HG03432 (cell line): Measurements from ENCODE around the gene SLC4A3.
"Not testable (repeated sequence)": the region's sequence is repeated elsewhere in the genome, so short reads cannot be mapped to it uniquely, and the experiment has no call there.

Experiments
- ATAC-seq: cut with Tn5 transposase; IDR thresholded peaks from one replicate; pipeline ENCODE4 v1.9.1; 2021; ENCODE audit warnings: mild to moderate bottlenecking, moderate library complexity; ENCODE audit not compliant: unreplicated experiment

Gene SLC4A3

GRCh38 chr2:219648176-219648575 lies 20.7 kb downstream of the SLC4A3 start:
- ATAC-seq = no peak

GRCh38 chr2:219648963-219649362 lies 21.5 kb downstream of the SLC4A3 start:
- ATAC-seq = no peak

- no peak for ATAC-seq
Observed at GRCh38 chr2:219650426-219651248, 23.2 kb downstream of the SLC4A3 start.

GRCh38 chr2:219651656-219652055 lies 24.2 kb downstream of the SLC4A3 start:
- ATAC-seq = not testable (repeated sequence)

- no peak for ATAC-seq
Observed at GRCh38 chr2:219656526-219656925, 29.1 kb downstream of the SLC4A3 start.

- ATAC-seq = no peak
Observed at GRCh38 chr2:219658196-219658846, 30.9 kb downstream of the SLC4A3 start.

- no peak for ATAC-seq
Observed at GRCh38 chr2:219658874-219659273, 31.4 kb downstream of the SLC4A3 start.

GRCh38 chr2:219661197-219661954 lies 33.9 kb downstream of the SLC4A3 start:
- peak; percentile 96 for ATAC-seq

- peak; percentile 23 for ATAC-seq
Observed at GRCh38 chr2:219661955-219662395, 34.5 kb downstream of the SLC4A3 start.

- no peak for ATAC-seq
Observed at GRCh38 chr2:219662566-219662965, 35.1 kb downstream of the SLC4A3 start.

GRCh38 chr2:219663116-219663762 lies 35.8 kb downstream of the SLC4A3 start:
- ATAC-seq = no peak

- ATAC-seq = no peak
Observed at GRCh38 chr2:219664041-219664440, 36.6 kb downstream of the SLC4A3 start.

- no peak for ATAC-seq
Observed at GRCh38 chr2:219664944-219665343, 37.5 kb downstream of the SLC4A3 start.

- no peak for ATAC-seq
Observed at GRCh38 chr2:219665926-219666325, 38.5 kb downstream of the SLC4A3 start.

GRCh38 chr2:219668316-219668715 lies 40.9 kb downstream of the SLC4A3 start:
- ATAC-seq = no peak

GRCh38 chr2:219670386-219670785 lies 43.0 kb downstream of the SLC4A3 start:
- no peak for ATAC-seq

GRCh38 chr2:219671279-219671678 lies 43.8 kb downstream of the SLC4A3 start:
- ATAC-seq = no peak

- no peak for ATAC-seq
Observed at GRCh38 chr2:219672406-219672805, 45.0 kb downstream of the SLC4A3 start.

- ATAC-seq = no peak
Observed at GRCh38 chr2:219675221-219675620, 47.8 kb downstream of the SLC4A3 start.

- ATAC-seq = no peak
Observed at GRCh38 chr2:219676586-219676985, 49.2 kb downstream of the SLC4A3 start.

- ATAC-seq = no peak
Observed at GRCh38 chr2:219679041-219679440, 51.6 kb downstream of the SLC4A3 start.
